Prostate gland (tissue), 2 donors: ENCODE results near the gene CARD8. TPM values are rescaled to one million over a fixed set of nuclear protein-coding genes. Genes with fewer than 3 reads are reported as not detected.

Experiments used
- DNase-seq: peaks from one replicate; pipeline ENCODE4 v3.0.0-alpha.2; 2019; ENCODE audit warnings: low spot score
- H3K27ac ChIP-seq, 2 donors: fragments of 200-600 bp; sonication (generic); 2 replicates each; pipeline ENCODE4 v1.5.1; 2017 to 2019
- H3K27me3 ChIP-seq: fragments of 200-600 bp; sonication (generic); replicated peaks from 2 replicates; pipeline ENCODE4 v1.5.1; 2019; ENCODE audit not compliant: insufficient read depth
- H3K36me3 ChIP-seq, 2 donors: fragments of 200-600 bp; sonication (generic); 1 replicate in 1 of 2; 2 replicates in 1 of 2; pipeline versions ENCODE4 v1.5.1 to v1.8.1; 2017 to 2019
- H3K4me1 ChIP-seq: fragments of 200-600 bp; sonication (generic); replicated peaks from 2 replicates; pipeline ENCODE4 v1.5.1; 2019
- H3K4me3 ChIP-seq, 2 donors: fragments of 200-600 bp; sonication (generic); 2 replicates each; pipeline ENCODE4 v1.5.1; 2017 to 2019
- H3K9me3 ChIP-seq: fragments of 200-600 bp; sonication (generic); 2 replicates; pipeline ENCODE4 v1.5.1; 2017
- CTCF ChIP-seq, 4 experiments: fragments of 200-600 bp in 2 of 4; fragments of 450-650 bp in 2 of 4; sonication (generic) in 2 of 4; IDR thresholded peaks; 1 replicate in 3 of 4; 2 replicates in 1 of 4; pipeline ENCODE4 v1.5.1; 2016 to 2019; ENCODE audit warnings: antibody characterized with exemption in 4 of 4, mild to moderate bottlenecking in 2 of 4, moderate library complexity in 2 of 4
- POLR2A ChIP-seq: fragments of 450-650 bp; IDR thresholded peaks from one replicate; pipeline ENCODE4 v1.6.1; 2016; ENCODE audit warnings: antibody characterized with exemption, mild to moderate bottlenecking
- POLR2AphosphoS5 ChIP-seq: sonication (generic); formaldehyde crosslinking; IDR thresholded peaks from one replicate; pipeline ENCODE4 v1.6.1; 2017; ENCODE audit warnings: antibody characterized with exemption
- WGBS: methylation state at CpG from one replicate; pipeline ENCODE4 v1.1.5; 2018; 5-methylcytosine and 5-hydroxymethylcytosine counted together
- intact Hi-C: fragments of 100-400 bp; cut with DNase I; formaldehyde crosslinking; loops from one replicate; pipeline ENCODE4 v1.14.2; 2022
- total RNA-seq, 2 donors: library from RNA; depleted of rRNA; stranded (reverse); fragments of >200 nt; gene quantifications; one replicate each; pipeline ENCODE4 v1.1.0, GENCODE V29; 2016

Gene CARD8
- total RNA-seq, 2 donors from 2014 or later = 12.6 to 49.0 TPM

- DNase-seq = no peak
- no peaks in the 10 kb centered on the region for H3K4me1 ChIP-seq
- TF ChIP-seq CTCF (IDR thresholded peaks at IDR 0.05) (no peak), POLR2A (no peak), POLR2AphosphoS5 (no peak)
- H3K36me3 ChIP-seq = no peaks in the 10 kb centered on the region
- no peak overlapping the region for H3K27ac ChIP-seq
- no peaks in the 10 kb centered on the region for H3K27me3 ChIP-seq
- intact Hi-C loops = no loop called here
- no peak overlapping the region for H3K4me3 ChIP-seq
- 75% methylated on average over 6 of the region's 6 CpGs for whole genome bisulfite sequencing
- no peaks in the 10 kb centered on the region for H3K9me3 ChIP-seq
Measured at GRCh38 chr19:48218997-48219396, 36.7 kb downstream of the CARD8 start.

- no peaks in the 10 kb centered on the region for H3K27me3 ChIP-seq
- 87% methylated on average over 14 of the region's 14 CpGs for whole genome bisulfite sequencing
- H3K4me1 ChIP-seq = no peaks in the 10 kb centered on the region
- H3K27ac ChIP-seq = no peak overlapping the region
- H3K4me3 ChIP-seq = no peak overlapping the region
- TF ChIP-seq POLR2A = no peak
- no peak for TF ChIP-seq POLR2AphosphoS5
- TF ChIP-seq CTCF (IDR thresholded peaks at IDR 0.05) = no peak
- no peak for DNase-seq
- H3K36me3 ChIP-seq = no peaks in the 10 kb centered on the region
- intact Hi-C loops = no loop called here
- no peaks in the 10 kb centered on the region for H3K9me3 ChIP-seq
Measured at GRCh38 chr19:48216933-48217332, 38.8 kb downstream of the CARD8 start.

DNA sequence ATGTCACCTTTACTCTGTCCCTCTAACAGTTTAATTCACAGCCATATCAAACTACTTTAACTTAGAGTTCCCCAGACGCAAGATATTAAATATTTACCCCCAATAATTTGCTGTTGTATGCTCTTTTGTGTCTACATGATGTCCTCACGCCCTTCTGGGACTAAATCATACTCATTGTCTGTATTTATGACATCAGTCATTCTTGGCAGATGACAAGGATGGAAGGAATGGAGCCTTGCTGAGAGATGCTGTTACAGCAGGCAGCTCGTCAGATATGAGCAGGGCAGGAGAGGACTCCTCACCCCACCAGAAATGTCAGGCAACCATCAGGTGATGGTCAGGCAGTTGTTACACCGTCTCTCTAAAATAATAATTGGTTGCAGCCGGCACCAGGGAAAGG, 41.8 kb downstream of the CARD8 start:
- Histone ChIP-seq H3K9me3 (no peaks in the 10 kb centered on the region), H3K27ac (no peak overlapping the region), H3K36me3 (no peaks in the 10 kb centered on the region), H3K4me1 (no peaks in the 10 kb centered on the region), H3K4me3 (no peak overlapping the region), H3K27me3 (no peaks in the 10 kb centered on the region)
- WGBS = 86% methylated on average over 5 of the region's 5 CpGs
- TF ChIP-seq POLR2AphosphoS5 = no peak
- TF ChIP-seq CTCF (IDR thresholded peaks at IDR 0.05) = no peak
- TF ChIP-seq POLR2A = no peak
- no peak for DNase-seq
- intact Hi-C loops = no loop called here

GRCh38 chr19:48210005-48210404, 45.7 kb downstream of the CARD8 start:
- TF ChIP-seq CTCF (IDR thresholded peaks at IDR 0.05) (no peak), POLR2A (no peak), POLR2AphosphoS5 (no peak)
- intact Hi-C loops = no loop called here
- Histone ChIP-seq H3K4me1 (no peaks in the 10 kb centered on the region), H3K9me3 (no peaks in the 10 kb centered on the region), H3K4me3 (no peak overlapping the region), H3K27me3 (no peaks in the 10 kb centered on the region), H3K36me3 (no peaks in the 10 kb centered on the region), H3K27ac (no peak overlapping the region)
- DNase-seq = no peak
- 77% methylated on average over 3 of the region's 3 CpGs for WGBS

- Histone ChIP-seq H3K27ac (no peak overlapping the region), H3K36me3 (no peaks in the 10 kb centered on the region), H3K27me3 (no peaks in the 10 kb centered on the region), H3K4me3 (no peak overlapping the region), H3K9me3 (no peaks in the 10 kb centered on the region), H3K4me1 (no peaks in the 10 kb centered on the region)
- intact Hi-C loops = no loop called here
- 90% methylated on average over 9 of the region's 9 CpGs for WGBS
- TF ChIP-seq CTCF (IDR thresholded peaks at IDR 0.05) (no peak), POLR2AphosphoS5 (no peak)
- no peak for DNase-seq
Measured at GRCh38 chr19:48206397-48207093, 49.2 kb downstream of the CARD8 start.
